HepG2 (cell line): ENCODE results near the gene SLC9A5. TPM values are rescaled to one million over a fixed set of nuclear protein-coding genes. Genes with fewer than 3 reads are reported as not detected.
A peak's percentile ranks its signal among the peaks of the same experiment; 100 is the strongest.

Experiments
- ARNTL ChIP-seq: sonication (generic); formaldehyde crosslinking; IDR thresholded peaks from 2 replicates; pipeline ENCODE4 v1.4.0; 2020; ENCODE audit warnings: mild to moderate bottlenecking, missing genetic modification reagents
- DPF2 ChIP-seq: sonication (generic); formaldehyde crosslinking; IDR thresholded peaks from 2 replicates; pipeline ENCODE4 v1.4.0; 2020; ENCODE audit warnings: mild to moderate bottlenecking, low read depth, missing genetic modification reagents, borderline replicate concordance
- GATA4 ChIP-seq: sonication (generic); IDR thresholded peaks from 2 replicates; pipeline ENCODE4 v1.6.1; 2016; ENCODE audit warnings: antibody characterized with exemption, low read depth, borderline replicate concordance
- ISL2 ChIP-seq: sonication (generic); formaldehyde crosslinking; IDR thresholded peaks from 2 replicates; pipeline ENCODE4 v1.5.0; 2020; ENCODE audit warnings: missing genetic modification reagents
- KAT2B ChIP-seq: fragments of 150-350 bp; IDR thresholded peaks from 2 replicates; pipeline ENCODE4 v1.6.1; 2014; ENCODE audit warnings: low read depth, low read length, borderline replicate concordance
- LCORL ChIP-seq, 2 experiments: fragments of 450-650 bp in 1 of 2; sonication (generic) in 1 of 2; formaldehyde crosslinking in 1 of 2; IDR thresholded peaks; 2 replicates each; pipeline versions ENCODE4 v1.5.0 to v1.6.1; 2017 to 2020; ENCODE audit warnings: antibody characterized with exemption in 1 of 2, missing genetic modification reagents in 1 of 2
- MXD4 ChIP-seq: IDR thresholded peaks from 2 replicates; pipeline ENCODE4 v1.6.1; 2016; ENCODE audit warnings: mild to moderate bottlenecking, missing biosample characterization, missing genetic modification reagents
- NR2F1 ChIP-seq, 2 experiments: fragments of 450-650 bp in 1 of 2; formaldehyde crosslinking in 1 of 2; IDR thresholded peaks; 2 replicates each; pipeline versions ENCODE4 v1.5.0 to v1.6.1; 2016 to 2020; ENCODE audit warnings: mild to moderate bottlenecking in 1 of 2, missing compliant biosample characterization in 1 of 2, missing genetic modification reagents in 1 of 2, moderate library complexity in 1 of 2
- NR3C1 ChIP-seq: sonication (generic); formaldehyde crosslinking; IDR thresholded peaks from 2 replicates; pipeline ENCODE4 v1.4.0; 2020; ENCODE audit warnings: missing genetic modification reagents
- PAWR ChIP-seq: sonication (generic); formaldehyde crosslinking; IDR thresholded peaks from 2 replicates; pipeline ENCODE4 v1.4.0; 2020; ENCODE audit warnings: missing genetic modification reagents, mild to moderate bottlenecking, borderline replicate concordance
- POGZ ChIP-seq: sonication (generic); formaldehyde crosslinking; IDR thresholded peaks from 2 replicates; pipeline ENCODE4 v1.4.0; 2020; ENCODE audit warnings: mild to moderate bottlenecking, missing genetic modification reagents
- SOX13 ChIP-seq, 3 experiments: fragments of 450-650 bp in 1 of 3; sonication (generic) in 1 of 3; formaldehyde crosslinking in 1 of 3; IDR thresholded peaks in 2 of 3; conservative IDR thresholded peaks in 1 of 3; 2 replicates each; pipeline versions ENCODE4 v1.5.0 to v1.6.1; 2016 to 2020; ENCODE audit warnings: antibody characterized with exemption in 1 of 3, mild to moderate bottlenecking in 1 of 3, missing compliant biosample characterization in 1 of 3, missing genetic modification reagents in 1 of 3, moderate library complexity in 1 of 3
- ZBTB8A ChIP-seq: sonication (generic); formaldehyde crosslinking; IDR thresholded peaks from 2 replicates; pipeline ENCODE4 v1.4.0; 2020; ENCODE audit warnings: mild to moderate bottlenecking, low read depth, missing genetic modification reagents, borderline replicate concordance
- ZNF207 ChIP-seq: fragments of 450-650 bp; IDR thresholded peaks from 2 replicates; pipeline ENCODE4 v1.6.1; 2016; ENCODE audit warnings: antibody characterized with exemption, borderline replicate concordance
- ZNF225 ChIP-seq: sonication (generic); formaldehyde crosslinking; IDR thresholded peaks from 2 replicates; pipeline ENCODE4 v1.4.0; 2020; ENCODE audit warnings: mild to moderate bottlenecking, missing genetic modification reagents
- ZNF256 ChIP-seq: sonication (generic); formaldehyde crosslinking; conservative IDR thresholded peaks from 2 replicates; pipeline ENCODE4 v1.4.0; 2020; ENCODE audit warnings: missing genetic modification reagents
- ZNF550 ChIP-seq: sonication (generic); formaldehyde crosslinking; IDR thresholded peaks from 2 replicates; pipeline ENCODE4 v1.4.0; 2020; ENCODE audit warnings: mild to moderate bottlenecking, missing genetic modification reagents, borderline replicate concordance
- ZNF558 ChIP-seq: sonication (generic); formaldehyde crosslinking; IDR thresholded peaks from 2 replicates; pipeline ENCODE4 v1.9.0; 2022; ENCODE audit warnings: mild to moderate bottlenecking, missing genetic modification reagents, borderline replicate concordance
- ZNF569 ChIP-seq: sonication (generic); formaldehyde crosslinking; IDR thresholded peaks from 2 replicates; pipeline ENCODE4 v1.5.0; 2020; ENCODE audit warnings: mild to moderate bottlenecking, missing genetic modification reagents, moderate library complexity, borderline replicate concordance
- ZNF780A ChIP-seq: sonication (generic); formaldehyde crosslinking; IDR thresholded peaks from 2 replicates; pipeline ENCODE4 v1.8.0; 2022; ENCODE audit warnings: mild to moderate bottlenecking, missing genetic modification reagents, moderate library complexity
- ZNF850 ChIP-seq: sonication (generic); formaldehyde crosslinking; conservative IDR thresholded peaks from 2 replicates; pipeline ENCODE4 v1.9.0; 2021; ENCODE audit warnings: mild to moderate bottlenecking, missing genetic modification reagents
- polyA plus RNA-seq, 8 experiments: library from polyadenylated mRNA; depleted of rRNA in 3 of 8; stranded (reverse) in 7 of 8; unstranded in 1 of 8; fragments of >200 nt; fragmentation: Illumina TruSeq in 4 of 8; extraction: Trizol in 4 of 8; gene quantifications; 2 replicates each; pipeline versions ENCODE4 v1.2.1 to v1.2.3, GENCODE V29; 2011 to 2016; ENCODE audit warnings: low read depth in 4 of 8, missing spikeins in 1 of 8, mixed read lengths in 1 of 8; ENCODE audit not compliant: insufficient read depth in 1 of 8
- total RNA-seq, 5 experiments: library from RNA; depleted of rRNA; stranded (reverse); fragments of >200 nt; fragmentation: Illumina TruSeq; extraction: Trizol; gene quantifications; 2 replicates each; pipeline ENCODE4 v1.2.3, GENCODE V29; 2016; ENCODE audit warnings: low read depth in 1 of 5
- TF ChIP-seq, protein P1 (sequence below): IDR thresholded peaks from 2 replicates; pipeline ENCODE4 v1.6.1; 2018; ENCODE audit warnings: missing genetic modification reagents, mild to moderate bottlenecking, missing compliant biosample characterization
- TF ChIP-seq, protein P2 (sequence below): sonication (generic); formaldehyde crosslinking; IDR thresholded peaks from 2 replicates; pipeline ENCODE4 v1.5.0; 2020; ENCODE audit warnings: missing genetic modification reagents
- TF ChIP-seq, protein P3 (sequence below): IDR thresholded peaks from 2 replicates; pipeline ENCODE4 v1.6.1; 2012; ENCODE audit warnings: inconsistent platforms

Gene SLC9A5
- total and polyA plus RNA-seq, 2 of the 13 experiments (the other 11 are each of a cell fraction or from before 2014, with no cell fraction given), result 0.58 to 1.4 TPM

DNA sequence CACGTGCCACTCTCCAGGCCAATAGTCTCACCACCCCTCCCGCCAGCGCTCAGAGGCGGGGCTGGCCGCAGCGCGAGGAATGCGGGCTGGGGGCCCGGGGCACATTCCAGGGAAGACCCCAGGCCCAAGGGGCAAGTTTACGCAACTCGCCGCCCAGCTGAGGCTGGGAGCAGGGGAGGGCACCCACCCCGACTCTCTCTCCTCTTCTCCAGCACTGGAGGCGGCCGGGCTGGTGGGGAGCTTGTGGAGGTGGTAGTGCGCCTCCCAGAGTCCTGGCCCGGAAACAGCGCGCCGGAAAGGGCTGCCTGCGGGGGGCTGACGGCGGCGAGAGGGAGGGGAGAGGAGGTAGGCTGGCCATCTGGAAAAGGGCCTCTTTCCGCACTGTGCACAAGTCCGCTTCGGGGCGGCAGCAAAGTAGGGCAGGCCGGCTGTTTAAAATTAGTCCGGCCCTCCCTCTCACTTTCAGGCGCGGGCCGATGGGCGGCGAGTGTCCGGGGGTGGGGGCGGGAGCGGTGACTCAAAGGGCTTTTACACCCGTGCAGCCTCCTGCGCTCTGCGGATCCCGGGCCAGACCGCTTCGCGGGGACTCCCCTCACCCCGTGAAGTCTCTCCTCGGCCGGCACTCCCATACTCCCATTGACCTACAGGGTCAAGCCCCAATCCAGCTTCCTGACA, 2.6 kb upstream of the SLC9A5 start (continued):
- TF ChIP-seq ARNTL (CRISPR knock-in tag), result peak; percentile 95
- no peak for TF ChIP-seq SOX13 (IDR thresholded peaks at IDR 0.05)
- TF ChIP-seq SOX13 (CRISPR knock-in tag; conservative IDR thresholded peaks at IDR 0.05 in 1 of 2, IDR thresholded peaks at IDR 0.05 in 1 of 2), result peak in 1 of 2 experiments; percentile 83; a peak in 2 of 4 replicates
- TF ChIP-seq, protein P1, sequence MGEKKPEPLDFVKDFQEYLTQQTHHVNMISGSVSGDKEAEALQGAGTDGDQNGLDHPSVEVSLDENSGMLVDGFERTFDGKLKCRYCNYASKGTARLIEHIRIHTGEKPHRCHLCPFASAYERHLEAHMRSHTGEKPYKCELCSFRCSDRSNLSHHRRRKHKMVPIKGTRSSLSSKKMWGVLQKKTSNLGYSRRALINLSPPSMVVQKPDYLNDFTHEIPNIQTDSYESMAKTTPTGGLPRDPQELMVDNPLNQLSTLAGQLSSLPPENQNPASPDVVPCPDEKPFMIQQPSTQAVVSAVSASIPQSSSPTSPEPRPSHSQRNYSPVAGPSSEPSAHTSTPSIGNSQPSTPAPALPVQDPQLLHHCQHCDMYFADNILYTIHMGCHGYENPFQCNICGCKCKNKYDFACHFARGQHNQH, result peak; percentile 87; the same call in 1 of the 2 replicates
- TF ChIP-seq NR2F1 (CRISPR knock-in tag; IDR thresholded peaks at IDR 0.05), result peak; percentile 78 to 82; a peak in 3 of 4 replicates
- TF ChIP-seq PAWR (CRISPR knock-in tag), result no peak; the same call in 1 of the 2 replicates
- TF ChIP-seq ZNF256, result no peak
- TF ChIP-seq KAT2B, result no peak
- no peak for TF ChIP-seq LCORL (IDR thresholded peaks at IDR 0.05)
- TF ChIP-seq LCORL (CRISPR knock-in tag; IDR thresholded peaks at IDR 0.05), result peak; percentile 100
- no peak for TF ChIP-seq NR3C1 (CRISPR knock-in tag)
- TF ChIP-seq DPF2 (CRISPR knock-in tag), result peak; percentile 85; the same call in 1 of the 2 replicates
- TF ChIP-seq ZNF225, result no peak; the same call in 1 of the 2 replicates
- TF ChIP-seq ZNF207, result no peak
- TF ChIP-seq MXD4 (CRISPR knock-in tag), result peak; percentile 88
- no peak for TF ChIP-seq ZNF850 (CRISPR knock-in tag)
- TF ChIP-seq POGZ (CRISPR knock-in tag), result peak; percentile 59
- 0 out of 2 replicates have a peak, but pooled peaks have one; percentile 53 for TF ChIP-seq ZNF569 (CRISPR knock-in tag)
- peak; percentile 96; the same call in 1 of the 2 replicates for TF ChIP-seq ZNF558 (CRISPR knock-in tag)
- TF ChIP-seq, protein P2, sequence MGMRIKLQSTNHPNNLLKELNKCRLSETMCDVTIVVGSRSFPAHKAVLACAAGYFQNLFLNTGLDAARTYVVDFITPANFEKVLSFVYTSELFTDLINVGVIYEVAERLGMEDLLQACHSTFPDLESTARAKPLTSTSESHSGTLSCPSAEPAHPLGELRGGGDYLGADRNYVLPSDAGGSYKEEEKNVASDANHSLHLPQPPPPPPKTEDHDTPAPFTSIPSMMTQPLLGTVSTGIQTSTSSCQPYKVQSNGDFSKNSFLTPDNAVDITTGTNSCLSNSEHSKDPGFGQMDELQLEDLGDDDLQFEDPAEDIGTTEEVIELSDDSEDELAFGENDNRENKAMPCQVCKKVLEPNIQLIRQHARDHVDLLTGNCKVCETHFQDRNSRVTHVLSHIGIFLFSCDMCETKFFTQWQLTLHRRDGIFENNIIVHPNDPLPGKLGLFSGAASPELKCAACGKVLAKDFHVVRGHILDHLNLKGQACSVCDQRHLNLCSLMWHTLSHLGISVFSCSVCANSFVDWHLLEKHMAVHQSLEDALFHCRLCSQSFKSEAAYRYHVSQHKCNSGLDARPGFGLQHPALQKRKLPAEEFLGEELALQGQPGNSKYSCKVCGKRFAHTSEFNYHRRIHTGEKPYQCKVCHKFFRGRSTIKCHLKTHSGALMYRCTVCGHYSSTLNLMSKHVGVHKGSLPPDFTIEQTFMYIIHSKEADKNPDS (CRISPR knock-in tag), result peak; percentile 82; the same call in 1 of the 2 replicates
- peak; percentile 64; the same call in 1 of the 2 replicates for TF ChIP-seq ZNF550 (CRISPR knock-in tag)
- TF ChIP-seq ISL2 (CRISPR knock-in tag), result peak; percentile 92
- peak; percentile 79; the same call in 1 of the 2 replicates for TF ChIP-seq ZNF780A (CRISPR knock-in tag)
- TF ChIP-seq, protein P3, sequence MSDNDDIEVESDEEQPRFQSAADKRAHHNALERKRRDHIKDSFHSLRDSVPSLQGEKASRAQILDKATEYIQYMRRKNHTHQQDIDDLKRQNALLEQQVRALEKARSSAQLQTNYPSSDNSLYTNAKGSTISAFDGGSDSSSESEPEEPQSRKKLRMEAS, result peak; percentile 95
- TF ChIP-seq ZBTB8A (CRISPR knock-in tag), result no peak
- TF ChIP-seq GATA4, result 0 out of 2 replicates have a peak, but pooled peaks have one; percentile 57
